ENCODE data around the gene EFCAB5. TPM values are rescaled to one million over a fixed set of nuclear protein-coding genes. Genes with fewer than 3 reads are reported as not detected.

Gene EFCAB5
- total and polyA plus RNA-seq, 10 of the 15 experiments (the other 5 are each of a cell fraction or from before 2014, with no cell fraction given): 0.39 to 2.6 (median 1.0) TPM

DNA sequence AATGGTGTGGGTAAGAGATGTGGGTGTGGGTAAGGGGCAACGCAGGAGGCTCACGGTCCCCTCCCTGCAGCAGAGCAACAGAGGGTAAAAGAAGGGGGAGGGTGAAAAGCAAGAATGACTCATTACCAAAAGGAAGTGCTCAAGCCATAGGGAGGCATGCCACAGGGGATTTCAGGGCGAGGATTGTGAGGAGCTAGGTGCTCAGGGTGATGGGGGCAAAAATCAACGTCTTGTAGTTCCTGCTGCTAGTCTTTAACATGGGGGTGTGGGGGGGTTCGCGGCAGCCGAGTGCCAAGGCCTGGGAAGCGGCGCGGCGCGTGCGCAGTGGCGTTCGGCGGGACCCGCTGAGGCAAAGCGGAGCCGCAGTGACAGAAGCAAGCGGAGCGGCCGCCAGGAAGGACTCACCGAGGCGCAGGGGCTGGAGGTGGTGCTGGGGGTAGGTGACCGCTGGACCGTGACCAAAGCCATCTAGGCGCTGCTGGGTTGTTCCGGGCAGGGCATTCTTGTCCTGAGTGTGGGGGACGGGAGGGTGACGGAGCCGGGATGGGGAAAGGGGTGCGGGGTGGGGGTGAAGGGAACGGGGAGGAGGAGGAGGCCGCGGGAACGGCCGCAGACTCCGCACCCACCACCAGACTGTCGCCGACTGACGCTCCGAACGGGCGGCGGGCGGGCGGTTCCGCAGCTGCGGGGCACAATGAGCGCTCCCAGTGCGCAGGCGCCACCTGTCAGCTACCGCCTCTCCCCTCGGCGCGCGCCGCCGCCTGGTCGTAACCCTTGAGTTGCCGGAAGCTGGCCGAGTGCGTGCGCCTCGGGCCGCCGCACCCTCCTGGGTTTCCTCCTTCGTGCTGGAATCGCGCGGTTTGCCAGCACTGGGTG lies 11.7 kb upstream of the EFCAB5 start, which contains the start of gene SSH2 (continued):
- TF ChIP-seq, protein P1, sequence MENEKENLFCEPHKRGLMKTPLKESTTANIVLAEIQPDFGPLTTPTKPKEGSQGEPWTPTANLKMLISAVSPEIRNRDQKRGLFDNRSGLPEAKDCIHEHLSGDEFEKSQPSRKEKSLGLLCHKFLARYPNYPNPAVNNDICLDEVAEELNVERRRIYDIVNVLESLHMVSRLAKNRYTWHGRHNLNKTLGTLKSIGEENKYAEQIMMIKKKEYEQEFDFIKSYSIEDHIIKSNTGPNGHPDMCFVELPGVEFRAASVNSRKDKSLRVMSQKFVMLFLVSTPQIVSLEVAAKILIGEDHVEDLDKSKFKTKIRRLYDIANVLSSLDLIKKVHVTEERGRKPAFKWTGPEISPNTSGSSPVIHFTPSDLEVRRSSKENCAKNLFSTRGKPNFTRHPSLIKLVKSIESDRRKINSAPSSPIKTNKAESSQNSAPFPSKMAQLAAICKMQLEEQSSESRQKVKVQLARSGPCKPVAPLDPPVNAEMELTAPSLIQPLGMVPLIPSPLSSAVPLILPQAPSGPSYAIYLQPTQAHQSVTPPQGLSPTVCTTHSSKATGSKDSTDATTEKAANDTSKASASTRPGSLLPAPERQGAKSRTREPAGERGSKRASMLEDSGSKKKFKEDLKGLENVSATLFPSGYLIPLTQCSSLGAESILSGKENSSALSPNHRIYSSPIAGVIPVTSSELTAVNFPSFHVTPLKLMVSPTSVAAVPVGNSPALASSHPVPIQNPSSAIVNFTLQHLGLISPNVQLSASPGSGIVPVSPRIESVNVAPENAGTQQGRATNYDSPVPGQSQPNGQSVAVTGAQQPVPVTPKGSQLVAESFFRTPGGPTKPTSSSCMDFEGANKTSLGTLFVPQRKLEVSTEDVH (IDR thresholded peaks at IDR 0.05; ENCODE audit: low read depth, partially characterized antibody): no peak
- no peak for TF ChIP-seq NFYB (IDR thresholded peaks at IDR 0.05; ENCODE audit: insufficient read depth, low read depth, low read length)
- 0 out of 2 replicates have a peak, but pooled peaks have one; percentile 55 for TF ChIP-seq IRF4 (IDR thresholded peaks at IDR 0.05; ENCODE audit: low read depth, low read length)
- no peak for TF ChIP-seq BMI1 (IDR thresholded peaks at IDR 0.05; ENCODE audit: borderline replicate concordance)
- no peak for TF ChIP-seq TCF7 (IDR thresholded peaks at IDR 0.05; ENCODE audit: borderline replicate concordance)
- TF ChIP-seq E2F4 (IDR thresholded peaks at IDR 0.05; ENCODE audit: low read depth, low read length): no peak
- TF ChIP-seq CBX3 (IDR thresholded peaks at IDR 0.05; ENCODE audit: borderline replicate concordance, low read depth): no peak
- no peak; the same call in 1 of the 2 replicates for TF ChIP-seq YY1 (IDR thresholded peaks at IDR 0.05; ENCODE audit: low read depth, low read length)
- TF ChIP-seq BACH1 (IDR thresholded peaks at IDR 0.05; ENCODE audit: borderline replicate concordance): no peak; the same call in 1 of the 2 replicates
- TF ChIP-seq RB1 (IDR thresholded peaks at IDR 0.05; ENCODE audit: borderline replicate concordance): no peak; the same call in 1 of the 2 replicates
- TF ChIP-seq FOXK2 (IDR thresholded peaks at IDR 0.05): no peak
- TF ChIP-seq PAX8 (IDR thresholded peaks at IDR 0.05): no peak
- no peak for TF ChIP-seq SMARCA5 (IDR thresholded peaks at IDR 0.05)
- TF ChIP-seq EZH2 (IDR thresholded peaks at IDR 0.05; ENCODE audit: borderline replicate concordance, control insufficient read depth, low read depth, low read length): no peak
- peak; percentile 85 for TF ChIP-seq POLR2A (IDR thresholded peaks at IDR 0.05; ENCODE audit: low read depth, low read length)
- TF ChIP-seq RUNX3 (IDR thresholded peaks at IDR 0.05; ENCODE audit: low read length): peak; percentile 63
- TF ChIP-seq, protein P2, sequence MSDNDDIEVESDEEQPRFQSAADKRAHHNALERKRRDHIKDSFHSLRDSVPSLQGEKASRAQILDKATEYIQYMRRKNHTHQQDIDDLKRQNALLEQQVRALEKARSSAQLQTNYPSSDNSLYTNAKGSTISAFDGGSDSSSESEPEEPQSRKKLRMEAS (IDR thresholded peaks at IDR 0.05; ENCODE audit: low read depth, low read length): peak; percentile 53
- TF ChIP-seq, protein P3, sequence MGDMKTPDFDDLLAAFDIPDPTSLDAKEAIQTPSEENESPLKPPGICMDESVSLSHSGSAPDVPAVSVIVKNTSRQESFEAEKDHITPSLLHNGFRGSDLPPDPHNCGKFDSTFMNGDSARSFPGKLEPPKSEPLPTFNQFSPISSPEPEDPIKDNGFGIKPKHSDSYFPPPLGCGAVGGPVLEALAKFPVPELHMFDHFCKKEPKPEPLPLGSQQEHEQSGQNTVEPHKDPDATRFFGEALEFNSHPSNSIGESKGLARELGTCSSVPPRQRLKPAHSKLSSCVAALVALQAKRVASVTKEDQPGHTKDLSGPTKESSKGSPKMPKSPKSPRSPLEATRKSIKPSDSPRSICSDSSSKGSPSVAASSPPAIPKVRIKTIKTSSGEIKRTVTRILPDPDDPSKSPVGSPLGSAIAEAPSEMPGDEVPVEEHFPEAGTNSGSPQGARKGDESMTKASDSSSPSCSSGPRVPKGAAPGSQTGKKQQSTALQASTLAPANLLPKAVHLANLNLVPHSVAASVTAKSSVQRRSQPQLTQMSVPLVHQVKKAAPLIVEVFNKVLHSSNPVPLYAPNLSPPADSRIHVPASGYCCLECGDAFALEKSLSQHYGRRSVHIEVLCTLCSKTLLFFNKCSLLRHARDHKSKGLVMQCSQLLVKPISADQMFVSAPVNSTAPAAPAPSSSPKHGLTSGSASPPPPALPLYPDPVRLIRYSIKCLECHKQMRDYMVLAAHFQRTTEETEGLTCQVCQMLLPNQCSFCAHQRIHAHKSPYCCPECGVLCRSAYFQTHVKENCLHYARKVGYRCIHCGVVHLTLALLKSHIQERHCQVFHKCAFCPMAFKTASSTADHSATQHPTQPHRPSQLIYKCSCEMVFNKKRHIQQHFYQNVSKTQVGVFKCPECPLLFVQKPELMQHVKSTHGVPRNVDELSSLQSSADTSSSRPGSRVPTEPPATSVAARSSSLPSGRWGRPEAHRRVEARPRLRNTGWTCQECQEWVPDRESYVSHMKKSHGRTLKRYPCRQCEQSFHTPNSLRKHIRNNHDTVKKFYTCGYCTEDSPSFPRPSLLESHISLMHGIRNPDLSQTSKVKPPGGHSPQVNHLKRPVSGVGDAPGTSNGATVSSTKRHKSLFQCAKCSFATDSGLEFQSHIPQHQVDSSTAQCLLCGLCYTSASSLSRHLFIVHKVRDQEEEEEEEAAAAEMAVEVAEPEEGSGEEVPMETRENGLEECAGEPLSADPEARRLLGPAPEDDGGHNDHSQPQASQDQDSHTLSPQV (IDR thresholded peaks at IDR 0.05): no peak
- no peak for TF ChIP-seq STAT1 (conservative IDR thresholded peaks at IDR 0.05)
- no peak for TF ChIP-seq KAT2A (conservative IDR thresholded peaks at IDR 0.05; ENCODE audit: control insufficient read depth, low read depth, low read length)
- TF ChIP-seq EGR1 (IDR thresholded peaks at IDR 0.05; ENCODE audit: borderline replicate concordance in 1 of 2, low read depth in 2 of 2, low read length in 2 of 2): 0 out of 3 replicates have a peak, but pooled peaks of 1 of the 2 experiments have one; percentile 22
- no peak for TF ChIP-seq SMAD1 (IDR thresholded peaks at IDR 0.05; ENCODE audit: low read depth, partially characterized antibody)
- 0 out of 2 replicates have a peak, but pooled peaks have one; percentile 6 for TF ChIP-seq RFX5 (IDR thresholded peaks at IDR 0.05; ENCODE audit: low read depth, low read length)

Measured in GM12878 (cell line).